HFF-Myc (cell line): ENCODE results near the gene PTPN2.

ENCODE experiments used
- DNase-seq: peaks from one replicate; pipeline ENCODE4 v3.0.0-alpha.2; 2011; ENCODE audit warnings: low read depth; ENCODE audit errors: extremely low read depth
- H3K4me3 ChIP-seq: replicated peaks from 2 replicates; pipeline ENCODE4 v1.5.1; 2011; ENCODE audit warnings: low read depth, mild to moderate bottlenecking, control low read depth, low read length
- CTCF ChIP-seq: IDR thresholded peaks from 2 replicates; pipeline ENCODE4 v1.5.1; 2012; ENCODE audit warnings: mild to moderate bottlenecking, low read depth, low read length, control low read depth; ENCODE audit errors: missing control alignments

The PTPN2 gene

DNA sequence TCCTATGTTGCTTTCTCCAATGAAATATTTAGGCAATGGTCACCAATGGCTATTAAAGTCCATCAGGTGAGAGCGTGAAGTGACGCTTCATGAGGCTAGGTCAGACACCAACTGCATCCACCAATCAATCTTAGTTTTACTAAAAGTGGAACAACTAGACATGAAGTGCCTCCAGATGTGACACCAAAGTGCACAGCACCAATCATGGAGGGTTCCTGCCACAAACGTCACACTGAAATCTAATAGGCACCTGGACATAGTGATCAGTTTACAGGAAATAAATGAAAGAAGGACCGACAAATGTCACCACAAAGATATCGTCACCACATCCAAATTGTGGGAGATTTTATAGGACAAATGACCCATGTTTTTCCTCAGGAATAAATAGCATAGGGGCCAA, 110.7 kb downstream of the PTPN2 start:
- no peak for DNase-seq
- TF ChIP-seq CTCF, result no peak
- no peak overlapping the region for H3K4me3 ChIP-seq

- H3K4me3 ChIP-seq, result no peak overlapping the region
- DNase-seq, result no peak
- TF ChIP-seq CTCF, result no peak
Observed at GRCh38 chr18:12772111-12772510, 111.9 kb downstream of the PTPN2 start.

GRCh38 chr18:12770469-12771219, 113.4 kb downstream of the PTPN2 start:
- no peak for TF ChIP-seq CTCF
- H3K4me3 ChIP-seq, result no peak overlapping the region
- no peak for DNase-seq

GRCh38 chr18:12769644-12770440, 114.2 kb downstream of the PTPN2 start:
- H3K4me3 ChIP-seq, result no peak overlapping the region
- TF ChIP-seq CTCF, result no peak
- DNase-seq, result no peak

DNA sequence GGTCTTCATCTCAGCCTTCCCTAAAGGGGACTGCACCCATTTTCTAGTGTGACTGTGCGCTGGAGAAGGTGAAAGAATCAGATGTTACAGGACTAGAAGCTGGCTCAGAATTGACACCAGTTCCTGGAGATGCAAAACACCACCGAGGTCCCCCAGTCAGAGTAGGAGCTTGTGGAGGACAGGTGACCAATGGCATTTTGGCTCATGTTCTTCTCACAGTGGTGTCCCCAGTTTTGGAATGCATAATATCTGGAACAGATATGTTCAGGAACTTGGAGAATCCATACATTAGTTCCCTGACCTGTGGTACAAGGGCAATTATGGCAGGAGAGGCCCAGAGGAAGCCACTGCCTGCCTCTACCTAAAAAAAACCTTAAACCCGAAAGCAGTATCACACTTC, 114.9 kb downstream of the PTPN2 start:
- no peak for DNase-seq
- no peak overlapping the region for H3K4me3 ChIP-seq
- TF ChIP-seq CTCF, result no peak

- H3K4me3 ChIP-seq, result no peak overlapping the region
- DNase-seq, result no peak
- TF ChIP-seq CTCF, result no peak
Observed at GRCh38 chr18:12768625-12769024, 115.4 kb downstream of the PTPN2 start.
